ENCODE results near the gene FNTB.

DNA sequence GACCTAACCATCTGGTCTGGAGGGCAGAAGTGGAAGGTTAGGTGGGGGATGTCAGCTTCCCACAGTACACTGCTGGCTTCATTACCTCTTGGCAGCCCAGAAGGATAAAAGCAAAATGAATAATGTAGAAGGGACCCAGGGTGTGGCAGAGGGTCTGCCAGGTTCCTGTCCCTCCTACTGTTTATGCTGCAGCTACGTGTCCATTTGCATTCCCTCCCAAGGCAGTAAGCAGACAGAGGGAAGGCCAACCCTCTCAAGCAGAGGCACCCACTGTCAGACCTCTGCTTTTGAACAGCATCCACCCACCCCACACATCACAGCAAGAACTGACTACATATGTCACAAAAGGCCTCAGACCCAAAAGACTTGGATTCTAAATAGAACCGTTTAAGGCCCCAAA lies 96.2 kb downstream of the FNTB start:
- TF ChIP-seq, protein P1, sequence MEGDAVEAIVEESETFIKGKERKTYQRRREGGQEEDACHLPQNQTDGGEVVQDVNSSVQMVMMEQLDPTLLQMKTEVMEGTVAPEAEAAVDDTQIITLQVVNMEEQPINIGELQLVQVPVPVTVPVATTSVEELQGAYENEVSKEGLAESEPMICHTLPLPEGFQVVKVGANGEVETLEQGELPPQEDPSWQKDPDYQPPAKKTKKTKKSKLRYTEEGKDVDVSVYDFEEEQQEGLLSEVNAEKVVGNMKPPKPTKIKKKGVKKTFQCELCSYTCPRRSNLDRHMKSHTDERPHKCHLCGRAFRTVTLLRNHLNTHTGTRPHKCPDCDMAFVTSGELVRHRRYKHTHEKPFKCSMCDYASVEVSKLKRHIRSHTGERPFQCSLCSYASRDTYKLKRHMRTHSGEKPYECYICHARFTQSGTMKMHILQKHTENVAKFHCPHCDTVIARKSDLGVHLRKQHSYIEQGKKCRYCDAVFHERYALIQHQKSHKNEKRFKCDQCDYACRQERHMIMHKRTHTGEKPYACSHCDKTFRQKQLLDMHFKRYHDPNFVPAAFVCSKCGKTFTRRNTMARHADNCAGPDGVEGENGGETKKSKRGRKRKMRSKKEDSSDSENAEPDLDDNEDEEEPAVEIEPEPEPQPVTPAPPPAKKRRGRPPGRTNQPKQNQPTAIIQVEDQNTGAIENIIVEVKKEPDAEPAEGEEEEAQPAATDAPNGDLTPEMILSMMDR (IDR thresholded peaks at IDR 0.05; ENCODE audit: insufficient read depth, low read length), result no peak
- TF ChIP-seq, protein P2, sequence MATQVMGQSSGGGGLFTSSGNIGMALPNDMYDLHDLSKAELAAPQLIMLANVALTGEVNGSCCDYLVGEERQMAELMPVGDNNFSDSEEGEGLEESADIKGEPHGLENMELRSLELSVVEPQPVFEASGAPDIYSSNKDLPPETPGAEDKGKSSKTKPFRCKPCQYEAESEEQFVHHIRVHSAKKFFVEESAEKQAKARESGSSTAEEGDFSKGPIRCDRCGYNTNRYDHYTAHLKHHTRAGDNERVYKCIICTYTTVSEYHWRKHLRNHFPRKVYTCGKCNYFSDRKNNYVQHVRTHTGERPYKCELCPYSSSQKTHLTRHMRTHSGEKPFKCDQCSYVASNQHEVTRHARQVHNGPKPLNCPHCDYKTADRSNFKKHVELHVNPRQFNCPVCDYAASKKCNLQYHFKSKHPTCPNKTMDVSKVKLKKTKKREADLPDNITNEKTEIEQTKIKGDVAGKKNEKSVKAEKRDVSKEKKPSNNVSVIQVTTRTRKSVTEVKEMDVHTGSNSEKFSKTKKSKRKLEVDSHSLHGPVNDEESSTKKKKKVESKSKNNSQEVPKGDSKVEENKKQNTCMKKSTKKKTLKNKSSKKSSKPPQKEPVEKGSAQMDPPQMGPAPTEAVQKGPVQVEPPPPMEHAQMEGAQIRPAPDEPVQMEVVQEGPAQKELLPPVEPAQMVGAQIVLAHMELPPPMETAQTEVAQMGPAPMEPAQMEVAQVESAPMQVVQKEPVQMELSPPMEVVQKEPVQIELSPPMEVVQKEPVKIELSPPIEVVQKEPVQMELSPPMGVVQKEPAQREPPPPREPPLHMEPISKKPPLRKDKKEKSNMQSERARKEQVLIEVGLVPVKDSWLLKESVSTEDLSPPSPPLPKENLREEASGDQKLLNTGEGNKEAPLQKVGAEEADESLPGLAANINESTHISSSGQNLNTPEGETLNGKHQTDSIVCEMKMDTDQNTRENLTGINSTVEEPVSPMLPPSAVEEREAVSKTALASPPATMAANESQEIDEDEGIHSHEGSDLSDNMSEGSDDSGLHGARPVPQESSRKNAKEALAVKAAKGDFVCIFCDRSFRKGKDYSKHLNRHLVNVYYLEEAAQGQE (IDR thresholded peaks at IDR 0.05; ENCODE audit: insufficient replicate concordance, low read depth), result no peak
- TF ChIP-seq SPI1 (IDR thresholded peaks at IDR 0.05; ENCODE audit: borderline replicate concordance, low read depth), result no peak

All from HL-60 (cell line).